Loucy (cell line): ENCODE data around the gene TOM1L1.

ENCODE experiments used
- H2AFZ ChIP-seq: fragments of 200-600 bp; sonication (generic); 2 replicates; pipeline ENCODE4 v1.6.0; 2016; ENCODE audit warnings: antibody characterized with exemption, mild to moderate bottlenecking, low read length, moderate library complexity
- H3F3A ChIP-seq: fragments of 200-600 bp; 2 replicates; pipeline ENCODE4 v1.6.0; 2016; ENCODE audit warnings: antibody characterized with exemption, low read depth, mild to moderate bottlenecking
- H3K27me3 ChIP-seq: fragments of 200-600 bp; sonication (generic); 2 replicates; pipeline ENCODE4 v1.6.1; 2014; ENCODE audit warnings: low read length, mild to moderate bottlenecking; ENCODE audit not compliant: insufficient read depth, poor library complexity, severe bottlenecking
- H3K36me3 ChIP-seq: fragments of 200-600 bp; sonication (generic); 2 replicates; pipeline ENCODE4 v1.6.1; 2016; ENCODE audit warnings: low read length; ENCODE audit not compliant: insufficient read depth
- H3K4me1 ChIP-seq: fragments of 200-600 bp; sonication (generic); 2 replicates; pipeline ENCODE4 v1.5.1; 2014; ENCODE audit warnings: low read length, mild to moderate bottlenecking; ENCODE audit not compliant: insufficient read depth, poor library complexity, severe bottlenecking
- H3K4me2 ChIP-seq: fragments of 200-600 bp; sonication (generic); 2 replicates; pipeline ENCODE4 v1.6.0; 2014; ENCODE audit warnings: antibody characterized with exemption, low read length, low read depth, mild to moderate bottlenecking; ENCODE audit not compliant: poor library complexity, severe bottlenecking
- H3K4me3 ChIP-seq: fragments of 200-600 bp; sonication (generic); 2 replicates; pipeline ENCODE4 v1.5.1; 2014; ENCODE audit warnings: low read length, mild to moderate bottlenecking, mixed read lengths; ENCODE audit not compliant: poor library complexity, severe bottlenecking
- H3K79me2 ChIP-seq: fragments of 200-600 bp; sonication (generic); 2 replicates; pipeline ENCODE4 v1.6.1; 2014; ENCODE audit warnings: low read length; ENCODE audit not compliant: insufficient read depth
- H3K9ac ChIP-seq: fragments of 200-600 bp; sonication (generic); 2 replicates; pipeline ENCODE4 v1.6.0; 2014; ENCODE audit warnings: mild to moderate bottlenecking, low read depth, low read length, moderate library complexity; ENCODE audit not compliant: poor library complexity, severe bottlenecking
- H3K9me2 ChIP-seq: fragments of 200-600 bp; sonication (generic); replicated peaks from 2 replicates; pipeline ENCODE4 v1.6.1; 2016; ENCODE audit warnings: low read depth, low read length, mixed read lengths
- H3K9me3 ChIP-seq: fragments of 200-600 bp; sonication (generic); 2 replicates; pipeline ENCODE4 v1.6.1; 2014; ENCODE audit warnings: mild to moderate bottlenecking, antibody characterized with exemption, low read length, low read depth; ENCODE audit not compliant: insufficient read depth
- H4K20me1 ChIP-seq: fragments of 200-600 bp; sonication (generic); 2 replicates; pipeline ENCODE4 v1.6.0; 2014; ENCODE audit warnings: antibody characterized with exemption, low read length, mild to moderate bottlenecking; ENCODE audit not compliant: insufficient read depth, poor library complexity, severe bottlenecking
- CTCF ChIP-seq: fragments of 200-600 bp; sonication (generic); conservative IDR thresholded peaks from 2 replicates; pipeline ENCODE4 v1.5.1; 2014; ENCODE audit warnings: mild to moderate bottlenecking, antibody characterized with exemption, low read length
- EZH2phosphoT487 ChIP-seq: fragments of 200-600 bp; IDR thresholded peaks from 2 replicates; pipeline ENCODE4 v1.6.1; 2018; ENCODE audit warnings: antibody characterized with exemption, mild to moderate bottlenecking, moderate library complexity, borderline replicate concordance

Gene TOM1L1

GRCh38 chr17:54945671-54946070 lies 45.0 kb downstream of the TOM1L1 start:
- Histone ChIP-seq H3F3A (no peaks in the 10 kb centered on the region), H3K36me3 (no peaks in the 10 kb centered on the region), H3K9me3 (no peaks in the 10 kb centered on the region), H4K20me1 (no peaks in the 10 kb centered on the region), H3K4me1 (peaks cover 46% of the 10 kb centered on the region), H3K4me3 (peak overlapping the region; percentile 42), H3K27me3 (no peaks in the 10 kb centered on the region), H3K79me2 (no peaks in the 10 kb centered on the region), H3K9me2 (no peaks in the 10 kb centered on the region), H3K9ac (no peak overlapping the region), H3K4me2 (peak overlapping the region; percentile 68), H2AFZ (no peak overlapping the region)
- no peak for TF ChIP-seq EZH2phosphoT487
- no peak for TF ChIP-seq CTCF

DNA sequence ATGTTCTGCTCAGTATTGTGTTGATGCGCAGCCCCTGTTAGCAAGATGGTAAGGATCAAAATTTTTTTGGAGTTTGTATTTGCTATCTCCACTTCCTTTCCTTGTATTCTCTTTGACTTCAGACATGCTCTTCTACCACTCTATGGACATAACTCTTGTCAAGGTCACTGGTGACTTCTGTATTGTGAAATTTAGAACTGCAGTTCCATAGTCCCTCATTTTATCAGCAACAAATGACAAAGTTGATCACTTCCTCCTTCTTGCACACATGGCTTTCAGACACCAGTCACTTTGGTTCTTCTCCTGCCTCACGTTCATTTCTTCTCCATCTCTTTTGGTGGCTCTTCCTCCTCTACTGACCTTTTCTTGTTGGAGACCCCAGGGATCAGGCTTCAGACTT lies 46.7 kb downstream of the TOM1L1 start:
- Histone ChIP-seq H3K27me3 (no peaks in the 10 kb centered on the region), H3K4me3 (no peak overlapping the region), H3K36me3 (no peaks in the 10 kb centered on the region), H4K20me1 (no peaks in the 10 kb centered on the region), H3K4me1 (peaks cover 46% of the 10 kb centered on the region), H3F3A (no peaks in the 10 kb centered on the region), H3K9me3 (no peaks in the 10 kb centered on the region), H3K9ac (no peak overlapping the region), H2AFZ (0 out of 2 replicates have a peak overlapping the region, but pooled peaks have one; percentile 1), H3K9me2 (no peaks in the 10 kb centered on the region), H3K79me2 (no peaks in the 10 kb centered on the region), H3K4me2 (peak overlapping the region; percentile 19)
- no peak for TF ChIP-seq EZH2phosphoT487
- TF ChIP-seq CTCF, result no peak

DNA sequence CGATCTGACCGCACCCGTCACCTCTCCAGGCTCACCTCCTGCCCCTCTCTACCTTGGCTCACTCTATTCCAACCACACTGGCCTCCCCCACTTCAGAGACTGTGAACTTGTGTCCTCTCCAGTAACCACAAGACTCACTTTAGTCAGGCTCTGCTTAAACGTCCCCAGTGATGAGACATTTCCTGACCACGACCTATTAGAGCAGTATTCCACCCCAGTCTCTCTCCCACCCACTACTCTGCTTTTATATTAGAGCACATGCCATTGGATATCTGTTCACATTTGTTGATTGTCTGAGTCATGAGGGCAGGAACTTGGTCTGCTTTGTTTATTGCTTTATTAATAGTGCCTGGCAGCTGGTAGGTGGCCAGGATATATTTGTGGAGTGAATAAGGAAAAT lies 47.7 kb downstream of the TOM1L1 start:
- no peaks in the 10 kb centered on the region for H3K27me3 ChIP-seq

More for the DNA sequence above, 47.7 kb downstream of the TOM1L1 start:
- no peaks in the 10 kb centered on the region for H3K79me2 ChIP-seq
- peak overlapping the region; percentile 19 for H3K4me2 ChIP-seq
- H4K20me1 ChIP-seq, result no peaks in the 10 kb centered on the region
- H3F3A ChIP-seq, result no peaks in the 10 kb centered on the region
- no peak overlapping the region for H3K9ac ChIP-seq
- no peaks in the 10 kb centered on the region for H3K9me2 ChIP-seq
- no peak overlapping the region for H2AFZ ChIP-seq
- H3K4me3 ChIP-seq, result no peak overlapping the region
- no peaks in the 10 kb centered on the region for H3K9me3 ChIP-seq
- H3K4me1 ChIP-seq, result peaks cover 46% of the 10 kb centered on the region
- TF ChIP-seq EZH2phosphoT487 (no peak), CTCF (no peak)
- H3K36me3 ChIP-seq, result no peaks in the 10 kb centered on the region
